ENCODE data around the gene HORMAD1.
"Not testable (repeated sequence)": the region's sequence is repeated elsewhere in the genome, so short reads cannot be mapped to it uniquely, and the experiment has no call there.

Gene HORMAD1

GRCh38 chr1:150720703-150721102, at the start of gene HORMAD1:
Gene HORMAD1, minus strand, starts transcription at chr1:150720895. Its CDS starts 1,390 bp downstream, at chr1:150719505.
- no peak for DNase-seq

GRCh38 chr1:150767704-150768103, 47.0 kb upstream of the HORMAD1 start:
- not testable (repeated sequence) for DNase-seq

- DNase-seq = not testable (repeated sequence)
Observed at GRCh38 chr1:150765977-150766301, 45.2 kb upstream of the HORMAD1 start.

GRCh38 chr1:150765296-150765976, 44.7 kb upstream of the HORMAD1 start, which contains the start of gene CTSS:
Gene CTSS, minus strand, starts transcription at chr1:150765778. Its CDS starts 1,015 bp downstream, at chr1:150764763.
- no peak for DNase-seq

GRCh38 chr1:150764617-150765101, 44.0 kb upstream of the HORMAD1 start:
- no peak for DNase-seq

- no peak for DNase-seq
Observed at GRCh38 chr1:150763018-150763417, 42.3 kb upstream of the HORMAD1 start.

GRCh38 chr1:150762552-150762951, 41.9 kb upstream of the HORMAD1 start:
- DNase-seq = no peak

- DNase-seq = no peak
Observed at GRCh38 chr1:150761801-150762200, 41.1 kb upstream of the HORMAD1 start.

GRCh38 chr1:150760013-150760412, 39.3 kb upstream of the HORMAD1 start:
- no peak for DNase-seq

GRCh38 chr1:150753416-150753815, 32.7 kb upstream of the HORMAD1 start:
- no peak for DNase-seq

- no peak for DNase-seq
Observed at GRCh38 chr1:150751443-150751842, 30.7 kb upstream of the HORMAD1 start.

GRCh38 chr1:150749720-150750311, 29.1 kb upstream of the HORMAD1 start:
- DNase-seq = no peak

- no peak for DNase-seq
Observed at GRCh38 chr1:150748878-150749719, 28.4 kb upstream of the HORMAD1 start.

- no peak for DNase-seq
Observed at GRCh38 chr1:150730130-150730721, 9.5 kb upstream of the HORMAD1 start.

- no peak for DNase-seq
Observed at GRCh38 chr1:150724336-150724735, 3.6 kb upstream of the HORMAD1 start.

- no peak for DNase-seq
Observed at GRCh38 chr1:150720098-150720497, 597 bp downstream of the HORMAD1 start.

- DNase-seq = no peak
Observed at GRCh38 chr1:150718225-150718891, 2.3 kb downstream of the HORMAD1 start.

- DNase-seq = not testable (repeated sequence)
Observed at GRCh38 chr1:150709031-150709430, 11.7 kb downstream of the HORMAD1 start.

- DNase-seq = no peak
Observed at GRCh38 chr1:150708595-150708994, 12.1 kb downstream of the HORMAD1 start.

- DNase-seq = no peak
Observed at GRCh38 chr1:150706091-150706490, 14.6 kb downstream of the HORMAD1 start.

GRCh38 chr1:150703427-150703826, 17.3 kb downstream of the HORMAD1 start:
- no peak for DNase-seq

Measured in NCI-H1417 treated with DMSO at 0.1 percent for 48 hours (cell line).